22Rv1 (cell line): Measurements from ENCODE around the gene HDLBP.

ENCODE experiments used
- CTCF ChIP-seq: fragments of 450-650 bp; IDR thresholded peaks from 2 replicates; pipeline ENCODE4 v1.5.1; 2017; ENCODE audit warnings: mild to moderate bottlenecking
- ZFX ChIP-seq: fragments of 450-650 bp; IDR thresholded peaks from 2 replicates; pipeline ENCODE4 v1.6.1; 2017; ENCODE audit warnings: antibody characterized with exemption, borderline replicate concordance

- TF ChIP-seq CTCF = no peak
- no peak for TF ChIP-seq ZFX
Observed at GRCh38 chr2:241275910-241276309, 39.6 kb downstream of the HDLBP start.
